ENCODE data around the gene BTAF1.
"Not testable (repeated sequence)": the region's sequence is repeated elsewhere in the genome, so short reads cannot be mapped to it uniquely, and the experiment has no call there.

The BTAF1 gene

GRCh38 chr10:91923371-91924211, at the start of gene BTAF1:
Gene BTAF1, plus strand, starts transcription at chr10:91923770. Its CDS starts 307 bp downstream, at chr10:91924077.
- peak; percentile 95 for DNase-seq

GRCh38 chr10:91875156-91875555, 48.4 kb upstream of the BTAF1 start:
- DNase-seq = no peak

- no peak for DNase-seq
These were observed 47.8 kb upstream of the BTAF1 start for GRCh38 chr10:91875779-91876178.

GRCh38 chr10:91879515-91880170, 43.9 kb upstream of the BTAF1 start:
- DNase-seq = no peak

GRCh38 chr10:91880310-91880709, 43.3 kb upstream of the BTAF1 start:
- DNase-seq = no peak

- no peak for DNase-seq
These were observed 39.8 kb upstream of the BTAF1 start for GRCh38 chr10:91883549-91884444.

- no peak for DNase-seq
These were observed 39.0 kb upstream of the BTAF1 start for GRCh38 chr10:91884536-91884935.

GRCh38 chr10:91885362-91886079, 38.0 kb upstream of the BTAF1 start:
- DNase-seq = no peak

- no peak for DNase-seq
These were observed 36.7 kb upstream of the BTAF1 start for GRCh38 chr10:91886954-91887271.

- DNase-seq = peak; percentile 42
These were observed 36.1 kb upstream of the BTAF1 start for GRCh38 chr10:91887272-91888076.

GRCh38 chr10:91891125-91892001, 32.2 kb upstream of the BTAF1 start:
- no peak for DNase-seq

- DNase-seq = no peak
These were observed 30.5 kb upstream of the BTAF1 start for GRCh38 chr10:91893051-91893450.

GRCh38 chr10:91894261-91894685, 29.3 kb upstream of the BTAF1 start:
- DNase-seq = not testable (repeated sequence)

- DNase-seq = no peak
These were observed 27.3 kb upstream of the BTAF1 start for GRCh38 chr10:91896212-91896756.

GRCh38 chr10:91897421-91897820, 26.1 kb upstream of the BTAF1 start:
- DNase-seq = no peak

- peak; percentile 65 for DNase-seq
These were observed 21.5 kb upstream of the BTAF1 start for GRCh38 chr10:91901784-91902677.

- DNase-seq = no peak
These were observed 16.5 kb upstream of the BTAF1 start for GRCh38 chr10:91907033-91907594.

GRCh38 chr10:91907914-91908336, 15.6 kb upstream of the BTAF1 start:
- DNase-seq = no peak
